ENCODE results near the gene CCDC82.

- TF ChIP-seq CTCF (IDR thresholded peaks at IDR 0.05) (no peak), EP300 (IDR thresholded peaks at IDR 0.05) (no peak), POLR2A (IDR thresholded peaks at IDR 0.05) (no peak)
These were observed 66.7 kb downstream of the CCDC82 start for GRCh38 chr11:96322775-96323641.
